ENCODE results near the gene DNAAF8. TPM values are rescaled to one million over a fixed set of nuclear protein-coding genes. Genes with fewer than 3 reads are reported as not detected.

The DNAAF8 gene
- total RNA-seq, 1 experiment from 2014 or later, result 2.4 TPM

DNA sequence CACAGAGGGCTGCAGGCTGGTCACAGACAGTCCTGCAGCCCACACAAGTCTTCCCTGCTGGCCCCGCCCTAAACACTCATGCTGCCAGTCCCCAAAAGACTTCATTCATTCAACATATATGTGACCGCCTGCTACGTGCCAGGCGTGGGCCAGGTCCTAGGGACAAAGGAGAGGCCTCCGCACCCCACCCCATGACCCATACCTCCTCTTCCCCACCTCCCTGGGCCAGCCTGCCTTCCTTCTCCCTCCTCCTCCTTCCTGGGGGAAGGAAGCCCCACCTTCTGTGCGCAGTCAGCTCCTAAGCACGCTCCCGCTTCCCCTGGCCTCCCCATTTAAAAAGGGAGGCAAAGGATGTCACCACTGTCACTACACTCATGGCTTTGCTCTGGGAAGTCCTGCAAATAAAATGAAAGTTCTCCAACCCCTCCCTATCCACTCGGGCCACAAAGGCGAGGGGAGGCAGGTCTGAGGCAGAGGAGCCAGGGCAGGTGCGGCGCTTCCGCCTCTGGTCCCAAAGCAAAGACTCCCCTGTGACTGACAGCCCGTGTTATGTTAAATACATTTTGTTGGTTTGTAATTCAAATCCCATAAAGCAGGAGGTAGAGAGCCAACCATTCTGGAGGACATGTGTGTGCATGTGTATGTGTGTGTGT lies 9.0 kb downstream of the DNAAF8 start:
- no TSS peak for BruUV-seq (replicated peaks)
- no peak overlapping the region for H3K4me3 ChIP-seq
- no peak overlapping the region for H3K27ac ChIP-seq
- no peaks in the 10 kb centered on the region for H3K9me3 ChIP-seq (ENCODE audit: insufficient read depth, low read depth)
- H3K79me2 ChIP-seq (ENCODE audit: low read depth), result no peaks in the 10 kb centered on the region
- H4K20me1 ChIP-seq (ENCODE audit: insufficient read depth), result no peaks in the 10 kb centered on the region
- no peaks in the 10 kb centered on the region for H3K36me3 ChIP-seq (ENCODE audit: low read depth)
- no peak overlapping the region for H2AFZ ChIP-seq
- CTCF ChIA-PET, result no interaction called here
- no peaks in the 10 kb centered on the region for H3K4me1 ChIP-seq (replicated peaks; ENCODE audit: insufficient read depth)
- intact Hi-C loops (cut with micrococcal nuclease; ENCODE audit: unreplicated experiment), result no loop called here
- H3K4me2 ChIP-seq, result no peak overlapping the region
- H3F3A ChIP-seq (ENCODE audit: insufficient read depth, low read depth), result peaks cover 3% of the 10 kb centered on the region; the same call in 1 of the 2 replicates
- POLR2A ChIA-PET (ENCODE audit: unreplicated experiment), result interaction anchor here (0.8 kb wide), 1 partner anchor 105 kb away, joined by 14 read pairs; no protein-coding TSS in a partner anchor
- no peaks in the 10 kb centered on the region for H3K9me2 ChIP-seq (ENCODE audit: insufficient read depth)
- no peaks in the 10 kb centered on the region for H3K27me3 ChIP-seq (ENCODE audit: insufficient read depth, low read depth)
- TF ChIP-seq CTCF (conservative IDR thresholded peaks at IDR 0.05), result no peak
- no peak for DNase-seq

DNA sequence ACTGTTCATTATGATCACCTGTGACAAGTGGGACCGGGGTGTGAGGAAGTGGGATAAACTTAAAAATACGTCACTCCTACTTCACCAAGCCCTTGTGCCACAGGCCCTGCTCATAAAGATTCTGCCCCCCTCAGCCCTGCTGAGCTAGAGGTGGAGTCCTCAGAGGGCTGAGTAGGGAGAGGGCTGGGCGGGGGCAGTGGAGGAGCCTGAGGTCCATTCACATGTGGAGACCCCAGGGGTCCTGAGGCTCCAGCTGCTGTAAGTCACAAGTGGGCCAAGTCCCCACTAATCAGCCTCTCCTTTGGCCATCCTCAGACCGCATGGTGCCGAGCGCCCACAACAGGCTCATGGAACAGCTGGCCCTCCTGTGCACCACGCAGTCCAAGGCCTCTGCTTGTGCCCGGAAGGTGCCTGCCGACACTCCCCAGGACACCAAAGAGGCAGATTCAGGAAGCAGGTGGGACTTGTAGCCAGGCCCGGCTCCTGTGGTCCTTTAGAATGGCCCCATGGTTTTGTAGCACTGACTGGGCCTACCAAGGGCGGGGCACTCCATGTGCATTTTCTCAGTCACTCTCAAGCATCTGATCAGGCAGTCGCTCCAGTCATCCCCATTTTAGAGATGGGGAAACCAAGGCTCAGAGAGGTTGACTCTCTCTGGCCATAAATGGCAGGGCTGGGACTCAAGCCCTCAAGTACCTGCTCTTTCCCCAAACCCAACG lies 10.4 kb downstream of the DNAAF8 start:
- CTCF ChIA-PET, result no interaction called here
- BruUV-seq (replicated peaks), result no TSS peak
- Histone ChIP-seq H3K9me2 (ENCODE audit: insufficient read depth) (no peaks in the 10 kb centered on the region), H3K9me3 (ENCODE audit: insufficient read depth, low read depth) (no peaks in the 10 kb centered on the region), H4K20me1 (ENCODE audit: insufficient read depth) (no peaks in the 10 kb centered on the region), H3K4me3 (no peak overlapping the region), H3K27ac (no peak overlapping the region), H3K27me3 (ENCODE audit: insufficient read depth, low read depth) (no peaks in the 10 kb centered on the region), H3K79me2 (ENCODE audit: low read depth) (no peaks in the 10 kb centered on the region), H2AFZ (no peak overlapping the region), H3K4me2 (no peak overlapping the region), H3K36me3 (ENCODE audit: low read depth) (no peaks in the 10 kb centered on the region), H3F3A (ENCODE audit: insufficient read depth, low read depth) (peaks cover 3% of the 10 kb centered on the region; the same call in 1 of the 2 replicates), H3K4me1 (replicated peaks; ENCODE audit: insufficient read depth) (no peaks in the 10 kb centered on the region)
- intact Hi-C loops (cut with micrococcal nuclease; ENCODE audit: unreplicated experiment), result no loop called here
- TF ChIP-seq EZH2 (IDR thresholded peaks at IDR 0.05; ENCODE audit: low read depth), result no peak
- TF ChIP-seq CTCF (conservative IDR thresholded peaks at IDR 0.05), result no peak
- POLR2A ChIA-PET (ENCODE audit: unreplicated experiment), result interaction anchor here (0.8 kb wide), 1 partner anchor 107 kb away, joined by 14 read pairs; no protein-coding TSS in a partner anchor
- no peak for DNase-seq

GRCh38 chr16:4745274-4745569 lies 10.9 kb downstream of the DNAAF8 start:
- CTCF ChIA-PET, result interaction anchor here (0.5 kb wide), 1 partner anchor 44 kb away, joined by 4 read pairs; no protein-coding TSS in a partner anchor
- no TSS peak for BruUV-seq (replicated peaks)
- intact Hi-C loops (cut with micrococcal nuclease; ENCODE audit: unreplicated experiment), result no loop called here

More at GRCh38 chr16:4745274-4745569, 10.9 kb downstream of the DNAAF8 start:
- Histone ChIP-seq H3K9me2 (ENCODE audit: insufficient read depth) (no peaks in the 10 kb centered on the region), H3K4me1 (replicated peaks; ENCODE audit: insufficient read depth) (no peaks in the 10 kb centered on the region), H3K4me2 (no peak overlapping the region), H3K4me3 (no peak overlapping the region), H3F3A (ENCODE audit: insufficient read depth, low read depth) (peaks cover 3% of the 10 kb centered on the region; the same call in 1 of the 2 replicates), H4K20me1 (ENCODE audit: insufficient read depth) (no peaks in the 10 kb centered on the region), H3K9me3 (ENCODE audit: insufficient read depth, low read depth) (no peaks in the 10 kb centered on the region), H3K27ac (no peak overlapping the region), H3K79me2 (ENCODE audit: low read depth) (no peaks in the 10 kb centered on the region), H3K27me3 (ENCODE audit: insufficient read depth, low read depth) (no peaks in the 10 kb centered on the region), H2AFZ (no peak overlapping the region), H3K36me3 (ENCODE audit: low read depth) (no peaks in the 10 kb centered on the region)
- DNase-seq, result no peak
- POLR2A ChIA-PET (ENCODE audit: unreplicated experiment), result no interaction called here
- TF ChIP-seq EZH2 (IDR thresholded peaks at IDR 0.05; ENCODE audit: low read depth) (no peak), CTCF (conservative IDR thresholded peaks at IDR 0.05) (no peak)

Data from PC-9 (cell line).